Stimulated activated CD8-positive, alpha-beta memory T cell treated with anti-CD3 and anti-CD28 coated beads, Interleukin-12 subunit alpha, Interleukin-12 subunit beta, amount 100 ng/mL, for 1 hour (primary cell): Measurements from ENCODE around the gene TMEM164.

Experiments used
- DNase-seq: peaks from one replicate; pipeline ENCODE4 v3.0.0-alpha.2; 2020; ENCODE audit warnings: low read depth

The TMEM164 gene

GRCh38 chrX:110170029-110170428 is 167.1 kb downstream of the TMEM164 start:
- DNase-seq, result no peak

GRCh38 chrX:110171442-110171841 is 168.5 kb downstream of the TMEM164 start:
- DNase-seq, result no peak

GRCh38 chrX:110172215-110172614 is 169.3 kb downstream of the TMEM164 start:
- no peak for DNase-seq

- DNase-seq, result no peak
Observed at GRCh38 chrX:110173192-110174175, 170.6 kb downstream of the TMEM164 start.

GRCh38 chrX:110175146-110175545 is 172.2 kb downstream of the TMEM164 start:
- no peak for DNase-seq

- DNase-seq, result no peak
Observed at GRCh38 chrX:110175696-110176095, 172.8 kb downstream of the TMEM164 start.

- no peak for DNase-seq
Observed at GRCh38 chrX:110178179-110178865, 175.4 kb downstream of the TMEM164 start.

GRCh38 chrX:110180176-110180927 is 177.4 kb downstream of the TMEM164 start:
- DNase-seq, result no peak

- no peak for DNase-seq
Observed at GRCh38 chrX:110180928-110181310, 178.0 kb downstream of the TMEM164 start.

- DNase-seq, result no peak
Observed at GRCh38 chrX:110181459-110182137, 178.7 kb downstream of the TMEM164 start.

- no peak for DNase-seq
Observed at GRCh38 chrX:110182362-110182761, 179.4 kb downstream of the TMEM164 start.

- DNase-seq, result no peak
Observed at GRCh38 chrX:110182865-110183264, 180.0 kb downstream of the TMEM164 start.

- DNase-seq, result no peak
Observed at GRCh38 chrX:110183314-110183713, 180.4 kb downstream of the TMEM164 start.

GRCh38 chrX:110188701-110189558 is 186.0 kb downstream of the TMEM164 start:
- DNase-seq, result no peak

- DNase-seq, result no peak
Observed at GRCh38 chrX:110192516-110192915, 189.6 kb downstream of the TMEM164 start.

- no peak for DNase-seq
Observed at GRCh38 chrX:110194977-110195376, 192.1 kb downstream of the TMEM164 start.

GRCh38 chrX:110201799-110202198 is 198.9 kb downstream of the TMEM164 start:
- DNase-seq, result no peak

- no peak for DNase-seq
Observed at GRCh38 chrX:110204986-110205385, 202.1 kb downstream of the TMEM164 start.

- DNase-seq, result no peak
Observed at GRCh38 chrX:110208092-110208491, 205.2 kb downstream of the TMEM164 start.

GRCh38 chrX:110210417-110211139 is 207.7 kb downstream of the TMEM164 start:
- no peak for DNase-seq
